Kidney epithelial cell (primary cell): ENCODE measurements around the gene NCMAP. TPM values are rescaled to one million over a fixed set of nuclear protein-coding genes. Genes with fewer than 3 reads are reported as not detected.

Experiments used
- total RNA-seq: library from RNA; depleted of rRNA; stranded (reverse); fragments of >200 nt; gene quantifications from 2 replicates; pipeline ENCODE4 v1.2.3, GENCODE V29; 2015

Gene NCMAP
- total RNA-seq, 1 donor from 2014 or later, result 1.5 TPM

Other genes with a start within 250 kb of the NCMAP start
- 12.5 and 12.9 TPM in 2 replicates for gene GRHL3, start 236.7 kb upstream of the NCMAP start, total RNA-seq
- 7.5 and 12.8 TPM in 2 replicates for gene STPG1, start 142.3 kb upstream of the NCMAP start, total RNA-seq
- gene NIPAL3, start 140.3 kb upstream of the NCMAP start, total RNA-seq, result 42.0 and 45.0 TPM in 2 replicates
- gene RCAN3, start 53.3 kb upstream of the NCMAP start, total RNA-seq, result 20.3 and 24.4 TPM in 2 replicates
- 58.4 and 71.1 TPM in 2 replicates for gene SRRM1, start 87.2 kb downstream of the NCMAP start, total RNA-seq
- 224 and 227 TPM in 2 replicates for gene CLIC4, start 189.4 kb downstream of the NCMAP start, total RNA-seq